Uterus (tissue), 4 donors: ENCODE measurements around the gene ERI3. TPM values are rescaled to one million over a fixed set of nuclear protein-coding genes. Genes with fewer than 3 reads are reported as not detected.

Source experiments
- DNase-seq, 2 donors: peaks; one replicate each; pipeline ENCODE4 v3.0.0-alpha.2; 2019 to 2020
- H3K27ac ChIP-seq, 2 donors: fragments of 200-600 bp; sonication (generic); 1 replicate in 1 of 2; 2 replicates in 1 of 2; pipeline ENCODE4 v1.5.1; 2016 to 2018
- H3K27me3 ChIP-seq, 2 donors: fragments of 200-600 bp; sonication (generic); one replicate each; pipeline ENCODE4 v1.5.1; 2018 to 2019; ENCODE audit warnings: control low read depth in 1 of 2
- H3K36me3 ChIP-seq, 2 donors: fragments of 200-600 bp; sonication (generic); one replicate each; pipeline ENCODE4 v1.5.1; 2019; ENCODE audit warnings: control low read depth in 1 of 2
- H3K4me1 ChIP-seq, 2 donors: fragments of 200-600 bp; sonication (generic); one replicate each; pipeline ENCODE4 v1.5.1; 2018 to 2019; ENCODE audit warnings: control low read depth in 1 of 2
- H3K4me3 ChIP-seq, 2 donors: fragments of 200-600 bp; sonication (generic); 1 replicate in 1 of 2; 2 replicates in 1 of 2; pipeline ENCODE4 v1.5.1; 2018 to 2019; ENCODE audit warnings: mild to moderate bottlenecking in 1 of 2
- H3K9me3 ChIP-seq, 2 donors: fragments of 200-600 bp; sonication (generic); one replicate each; pipeline ENCODE4 v1.5.1; 2019; ENCODE audit warnings: control low read depth in 1 of 2
- CTCF ChIP-seq, 4 experiments: fragments of 200-600 bp in 2 of 4; fragments of 450-650 bp in 2 of 4; sonication (generic) in 2 of 4; IDR thresholded peaks; one replicate each; pipeline ENCODE4 v1.5.1; 2016 to 2019; ENCODE audit warnings: antibody characterized with exemption in 4 of 4, mild to moderate bottlenecking in 2 of 4, moderate library complexity in 1 of 4
- POLR2A ChIP-seq, 2 donors: fragments of 450-650 bp; IDR thresholded peaks; one replicate each; pipeline ENCODE4 v1.6.1; 2016; ENCODE audit warnings: antibody characterized with exemption in 2 of 2, mild to moderate bottlenecking in 1 of 2, moderate library complexity in 1 of 2
- intact Hi-C: fragments of 100-400 bp; cut with DNase I; formaldehyde crosslinking; loops from one replicate; pipeline ENCODE4 v1.15.1; 2023; ENCODE audit warnings: low total_unique reads
- total RNA-seq, 4 donors: library from RNA; depleted of rRNA in 3 of 4; stranded (reverse); fragments of >200 nt in 3 of 4; gene quantifications; one replicate each; pipeline versions ENCODE4 v1.1.0 to v1.2.4, GENCODE V29; 2014 to 2023
- donor health status: DM: yes; HTN: yes; CAD: no.

The ERI3 gene
- total RNA-seq, 4 donors from 2014 or later = 9.5 to 58.2 (median 45.6) TPM

- peaks cover 5 to 9% of the 10 kb centered on the region in 2 donors for H3K4me1 ChIP-seq
- no peak for TF ChIP-seq POLR2A (IDR thresholded peaks at IDR 0.05)
- no peak for TF ChIP-seq CTCF (IDR thresholded peaks at IDR 0.05)
- H3K4me3 ChIP-seq = no peak overlapping the region
- intact Hi-C loops = no loop called here
- no peaks in the 10 kb centered on the region for H3K36me3 ChIP-seq
- H3K27ac ChIP-seq = no peak overlapping the region
- no peaks in the 10 kb centered on the region for H3K9me3 ChIP-seq
- no peak for DNase-seq
- H3K27me3 ChIP-seq = no peaks in the 10 kb centered on the region
These were observed 2.7 kb upstream of the ERI3 start for GRCh38 chr1:44357710-44358109.

- DNase-seq = no peak
- TF ChIP-seq CTCF (IDR thresholded peaks at IDR 0.05) (no peak), POLR2A (IDR thresholded peaks at IDR 0.05) (no peak)
- Histone ChIP-seq H3K4me1 (peaks cover 5 to 9% of the 10 kb centered on the region in 2 donors), H3K36me3 (no peaks in the 10 kb centered on the region), H3K27me3 (no peaks in the 10 kb centered on the region), H3K9me3 (no peaks in the 10 kb centered on the region), H3K27ac (peak overlapping the region in 1 of 2 donors; percentile 30), H3K4me3 (peak overlapping the region in 1 of 2 donors; percentile 99)
- intact Hi-C loops = no loop called here
These were observed 687 bp upstream of the ERI3 start for GRCh38 chr1:44355582-44356305.

- H3K4me1 ChIP-seq = peaks cover 5 to 9% of the 10 kb centered on the region in 2 donors
- intact Hi-C loops = no loop called here
- peak overlapping the region; percentile 63 to 99 for H3K4me3 ChIP-seq
- peak overlapping the region; percentile 41 to 81 for H3K27ac ChIP-seq
- DNase-seq = no peak
- H3K36me3 ChIP-seq = no peaks in the 10 kb centered on the region
- H3K27me3 ChIP-seq = no peaks in the 10 kb centered on the region
- TF ChIP-seq POLR2A (IDR thresholded peaks at IDR 0.05) (no peak), CTCF (IDR thresholded peaks at IDR 0.05) (no peak)
- no peaks in the 10 kb centered on the region for H3K9me3 ChIP-seq
These were observed 703 bp downstream of the ERI3 start for GRCh38 chr1:44354268-44354839.

- DNase-seq = no peak
- no peaks in the 10 kb centered on the region for H3K36me3 ChIP-seq
- no peaks in the 10 kb centered on the region for H3K9me3 ChIP-seq
- no peak overlapping the region for H3K4me3 ChIP-seq
- peaks cover 5 to 9% of the 10 kb centered on the region in 2 donors for H3K4me1 ChIP-seq
- intact Hi-C loops = no loop called here
- no peak overlapping the region for H3K27ac ChIP-seq
- no peaks in the 10 kb centered on the region for H3K27me3 ChIP-seq
- no peak for TF ChIP-seq CTCF (IDR thresholded peaks at IDR 0.05)
- no peak for TF ChIP-seq POLR2A (IDR thresholded peaks at IDR 0.05)
These were observed 1.5 kb downstream of the ERI3 start for GRCh38 chr1:44353604-44354003.

GRCh38 chr1:44351289-44351688 lies 3.8 kb downstream of the ERI3 start:
- no peaks in the 10 kb centered on the region for H3K27me3 ChIP-seq
- no peak for DNase-seq
- TF ChIP-seq POLR2A (IDR thresholded peaks at IDR 0.05) (no peak), CTCF (IDR thresholded peaks at IDR 0.05) (no peak)
- H3K36me3 ChIP-seq = no peaks in the 10 kb centered on the region
- intact Hi-C loops = no loop called here
- H3K9me3 ChIP-seq = no peaks in the 10 kb centered on the region
- peaks cover 5 to 9% of the 10 kb centered on the region in 2 donors for H3K4me1 ChIP-seq
- no peak overlapping the region for H3K27ac ChIP-seq
- H3K4me3 ChIP-seq = no peak overlapping the region
